GM18508 (cell line): ENCODE results near the gene TFB2M.

ENCODE experiments used
- ATAC-seq: cut with Tn5 transposase; IDR thresholded peaks from one replicate; pipeline ENCODE4 v1.9.1; 2021; ENCODE audit warnings: moderate number of reproducible peaks; ENCODE audit not compliant: insufficient read depth, unreplicated experiment

Gene TFB2M

GRCh38 chr1:246518456-246519205 is 47.4 kb downstream of the TFB2M start:
- no peak for ATAC-seq

GRCh38 chr1:246517391-246517790 is 48.7 kb downstream of the TFB2M start:
- ATAC-seq = no peak

GRCh38 chr1:246516126-246516525 is 49.9 kb downstream of the TFB2M start:
- ATAC-seq = no peak

GRCh38 chr1:246515390-246516005 is 50.6 kb downstream of the TFB2M start:
- no peak for ATAC-seq

GRCh38 chr1:246513619-246514343 is 52.3 kb downstream of the TFB2M start:
- ATAC-seq = no peak

- no peak for ATAC-seq
Measured at GRCh38 chr1:246513041-246513440, 53.0 kb downstream of the TFB2M start.

- no peak for ATAC-seq
Measured at GRCh38 chr1:246512635-246513034, 53.4 kb downstream of the TFB2M start.

- ATAC-seq = no peak
Measured at GRCh38 chr1:246512230-246512629, 53.8 kb downstream of the TFB2M start.

GRCh38 chr1:246511203-246511602 is 54.9 kb downstream of the TFB2M start:
- no peak for ATAC-seq

- ATAC-seq = no peak
Measured at GRCh38 chr1:246510147-246511030, 55.7 kb downstream of the TFB2M start.

GRCh38 chr1:246508897-246509688 is 57.0 kb downstream of the TFB2M start:
- ATAC-seq = no peak

- peak; percentile 76 for ATAC-seq
Measured at GRCh38 chr1:246506674-246507481, 59.2 kb downstream of the TFB2M start, which contains the start of gene SMYD3. SMYD3 (minus strand) TSS chr1:246507279.

- ATAC-seq = no peak
Measured at GRCh38 chr1:246506367-246506673, 59.7 kb downstream of the TFB2M start.

GRCh38 chr1:246503341-246503740 is 62.7 kb downstream of the TFB2M start:
- ATAC-seq = no peak

GRCh38 chr1:246497331-246497915 is 68.6 kb downstream of the TFB2M start:
- ATAC-seq = no peak

GRCh38 chr1:246492611-246493245 is 73.3 kb downstream of the TFB2M start:
- ATAC-seq = no peak

- ATAC-seq = no peak
Measured at GRCh38 chr1:246491551-246492053, 74.5 kb downstream of the TFB2M start.
